HG03064 (cell line): ENCODE measurements around the gene MAEA.

Source experiments
- ATAC-seq: cut with Tn5 transposase; IDR thresholded peaks from one replicate; pipeline ENCODE4 v1.9.1; 2021; ENCODE audit warnings: low read depth; ENCODE audit not compliant: unreplicated experiment

The MAEA gene

DNA sequence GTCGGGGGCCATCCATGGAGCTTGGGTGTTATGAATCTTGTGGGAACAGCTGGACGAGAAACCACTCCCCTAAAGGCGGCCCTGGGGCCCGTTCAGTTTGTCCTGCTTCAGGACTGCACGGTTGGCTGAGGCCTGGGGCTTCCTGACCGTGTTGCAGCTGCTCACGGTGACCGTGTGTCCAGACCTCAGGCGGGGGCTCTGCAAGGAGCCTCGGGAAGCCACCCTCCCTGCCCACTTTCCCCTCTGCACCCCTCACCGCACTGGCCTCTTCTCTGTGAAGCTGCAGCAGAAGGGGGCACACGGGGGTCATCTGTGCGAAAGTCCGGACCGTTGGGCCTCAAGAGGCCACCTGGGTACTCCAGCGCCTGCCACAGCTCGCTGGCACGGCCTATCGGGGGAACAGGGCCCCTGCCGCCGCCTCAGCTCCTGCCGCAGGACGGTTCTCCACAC, 86.7 kb downstream of the MAEA start:
- no peak for ATAC-seq

DNA sequence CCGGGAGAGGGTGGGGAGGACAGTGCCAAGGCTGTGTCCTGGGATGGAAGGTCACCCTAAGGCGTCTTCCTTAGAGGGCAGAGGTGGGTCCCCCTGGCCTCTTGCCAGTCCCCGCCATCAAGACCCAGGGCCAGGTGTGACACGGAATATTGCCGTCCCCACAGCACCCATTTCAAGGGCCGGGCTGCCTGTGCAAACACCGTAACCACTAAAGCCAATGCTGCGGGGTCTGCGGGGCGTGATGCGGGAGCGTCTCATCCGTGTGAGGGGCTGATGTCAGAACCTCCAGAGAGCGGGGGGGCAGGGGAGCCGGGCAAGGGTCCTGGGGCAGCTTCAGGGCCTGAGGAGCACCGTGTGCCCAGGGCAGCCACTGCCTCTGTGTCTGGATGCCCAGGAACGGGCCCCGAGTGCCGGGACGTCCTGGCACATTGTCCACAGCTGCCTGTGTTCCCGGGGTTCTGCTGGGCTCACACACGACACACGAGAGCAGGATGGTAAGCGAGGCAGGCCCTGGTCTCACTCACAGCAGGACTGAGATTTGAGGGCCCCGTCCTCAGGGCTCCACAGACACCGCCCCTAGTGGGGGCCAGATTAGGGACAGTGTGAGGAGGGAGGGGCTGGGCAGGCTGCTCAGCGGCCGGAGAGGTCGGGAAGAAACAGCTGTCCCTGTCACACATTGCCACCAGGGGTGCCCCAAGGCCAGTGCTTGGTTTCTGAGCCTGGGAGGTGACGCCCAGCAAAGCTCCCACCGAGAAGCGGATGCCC, 87.3 kb downstream of the MAEA start:
- ATAC-seq = no peak

DNA sequence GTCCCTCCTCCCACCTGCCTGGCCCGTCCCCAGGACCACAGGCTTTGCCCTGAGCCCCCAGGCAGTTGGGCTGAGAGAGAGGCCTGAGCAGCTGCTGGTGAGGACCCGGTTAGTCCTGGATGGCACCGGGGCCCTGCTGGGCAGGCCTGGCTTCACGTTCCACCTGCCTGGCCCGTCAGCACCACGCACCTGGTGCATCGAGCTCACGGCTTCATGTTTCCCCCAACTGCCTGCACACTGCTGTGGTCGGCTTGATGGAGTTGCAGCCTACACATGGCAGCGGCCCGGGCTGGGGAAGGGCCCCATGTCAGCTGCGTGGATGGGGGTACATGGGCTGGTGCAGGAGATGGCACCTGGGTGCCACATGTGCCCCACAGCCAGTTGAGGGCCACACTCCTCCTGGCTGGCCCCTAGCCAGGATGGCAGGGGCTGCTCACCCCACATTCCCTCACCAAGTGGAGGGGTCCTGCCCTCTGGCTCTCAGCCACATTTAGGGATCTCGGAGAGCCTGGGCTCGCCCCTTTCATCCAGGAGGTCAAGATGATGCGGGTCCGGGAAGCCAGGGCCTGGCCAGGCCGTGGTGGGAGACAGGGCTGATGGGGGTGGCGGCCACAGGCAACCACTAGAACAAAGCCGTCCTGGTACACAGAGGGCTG, 88.0 kb downstream of the MAEA start:
- no peak for ATAC-seq

DNA sequence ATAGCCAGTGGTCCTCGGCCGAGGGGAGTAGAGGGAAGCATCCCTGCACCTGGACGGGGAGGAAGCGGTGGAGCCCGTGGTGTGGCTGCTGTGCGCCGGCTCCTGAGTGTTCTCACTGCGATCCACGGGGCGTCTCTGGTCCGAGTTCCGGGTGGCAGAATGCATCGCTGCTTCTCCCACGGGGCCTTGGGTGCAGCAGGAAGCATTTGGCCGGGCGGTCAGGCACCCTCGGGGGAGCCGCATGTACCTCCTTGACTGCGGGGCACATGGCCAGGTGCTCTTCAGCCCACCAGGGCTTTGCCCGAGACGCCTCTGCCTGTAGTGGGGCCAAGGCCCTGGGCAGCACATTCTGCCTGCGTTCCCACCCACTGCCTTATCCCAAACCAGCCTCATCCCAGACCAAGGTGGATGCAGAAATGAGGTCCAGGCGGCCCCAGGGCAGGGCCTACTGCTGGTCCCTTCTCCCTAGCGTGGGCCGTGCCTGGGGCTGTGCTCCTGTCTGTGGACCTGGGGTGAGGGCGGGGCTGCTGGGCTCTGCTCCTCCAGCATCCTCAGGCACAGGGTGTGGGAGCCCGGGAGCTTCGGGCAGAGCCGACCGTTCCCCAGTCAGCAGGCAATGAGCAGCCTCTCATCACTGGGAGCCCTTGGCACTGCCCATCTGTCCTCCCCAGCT, 89.0 kb downstream of the MAEA start:
- no peak for ATAC-seq

DNA sequence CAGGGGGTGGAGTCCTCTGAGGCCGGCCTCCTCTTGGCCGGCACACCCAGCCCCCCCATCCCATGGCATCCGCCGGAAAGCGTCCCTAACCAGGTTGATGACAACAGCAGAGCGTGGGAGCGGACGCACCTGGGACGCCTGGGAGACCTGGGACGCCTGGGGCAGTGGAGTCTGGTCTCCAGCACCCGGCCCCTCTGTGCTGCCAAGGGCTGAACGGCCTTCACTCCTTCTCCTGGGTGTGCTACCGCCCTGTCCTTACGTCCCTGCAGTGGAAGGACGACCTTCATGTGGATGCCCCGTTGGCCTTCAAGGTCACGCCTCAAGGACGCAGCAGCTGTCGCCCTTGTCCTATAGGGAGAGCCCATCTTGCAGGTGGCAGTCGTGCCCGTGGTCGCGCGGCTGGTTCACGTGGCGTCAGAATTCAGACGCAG, 89.7 kb downstream of the MAEA start:
- no peak for ATAC-seq

DNA sequence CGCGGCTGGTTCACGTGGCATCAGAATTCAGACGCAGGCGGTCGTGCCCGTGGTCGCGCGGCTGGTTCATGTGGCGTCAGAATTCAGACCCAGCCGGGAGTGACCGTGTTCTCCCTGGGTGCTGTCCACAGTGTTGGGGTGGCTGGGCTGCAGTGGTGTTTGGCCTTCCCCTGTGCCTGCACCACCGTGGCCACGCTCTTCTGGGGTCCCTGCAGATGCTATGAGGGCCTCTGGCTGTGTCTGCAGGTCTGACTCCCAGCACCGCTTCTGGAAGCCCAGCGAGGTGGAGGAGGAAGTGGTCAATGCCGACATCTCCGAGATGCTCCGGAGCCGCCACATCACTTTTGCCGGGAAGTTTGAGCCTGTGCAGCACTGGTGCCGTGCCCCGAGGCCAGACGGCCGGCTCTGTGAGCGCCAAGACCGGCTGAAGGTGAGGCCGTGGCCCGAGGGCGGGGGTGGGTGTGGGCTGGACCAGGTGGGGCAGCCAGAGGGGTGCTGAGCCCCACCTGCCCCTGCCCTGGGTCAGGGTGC, 90.2 kb downstream of the MAEA start:
- no peak for ATAC-seq

DNA sequence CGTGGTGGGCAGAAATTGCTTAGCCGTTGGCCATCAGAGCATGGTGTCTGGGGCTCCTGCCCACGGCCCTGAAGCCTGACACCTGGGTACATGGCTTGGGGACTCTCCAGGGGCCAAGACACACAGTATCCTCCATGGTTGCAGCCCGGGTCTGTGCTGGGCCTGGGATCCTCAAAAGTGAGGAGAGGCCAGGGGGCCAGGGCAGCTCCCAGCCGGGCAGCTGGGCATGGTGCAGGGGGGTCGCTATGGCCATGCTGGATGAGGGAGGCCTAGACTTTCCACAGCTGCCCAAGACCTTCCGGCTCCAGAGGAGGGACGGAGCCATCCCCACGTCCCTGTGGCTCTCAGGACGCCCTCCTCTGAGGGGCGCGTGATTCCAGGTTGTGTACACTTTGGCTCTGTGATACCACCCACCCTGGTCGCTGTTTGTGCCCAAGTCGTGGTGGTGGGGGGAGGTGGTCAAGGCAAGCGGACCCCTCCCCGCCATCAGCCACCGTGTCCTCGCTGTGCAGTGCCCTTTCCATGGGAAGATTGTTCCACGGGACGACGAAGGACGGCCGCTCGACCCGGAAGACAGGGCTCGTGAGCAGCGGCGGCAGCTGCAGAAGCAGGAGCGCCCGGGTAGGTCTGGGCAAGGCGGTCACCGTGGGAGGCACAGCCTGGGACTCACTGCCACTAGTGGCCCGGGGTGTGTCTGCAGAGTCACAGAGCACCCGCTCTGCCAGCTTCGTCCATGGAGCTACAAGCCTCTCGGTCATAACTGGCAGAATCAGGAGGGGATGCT, 90.9 kb downstream of the MAEA start:
- ATAC-seq = no peak

DNA sequence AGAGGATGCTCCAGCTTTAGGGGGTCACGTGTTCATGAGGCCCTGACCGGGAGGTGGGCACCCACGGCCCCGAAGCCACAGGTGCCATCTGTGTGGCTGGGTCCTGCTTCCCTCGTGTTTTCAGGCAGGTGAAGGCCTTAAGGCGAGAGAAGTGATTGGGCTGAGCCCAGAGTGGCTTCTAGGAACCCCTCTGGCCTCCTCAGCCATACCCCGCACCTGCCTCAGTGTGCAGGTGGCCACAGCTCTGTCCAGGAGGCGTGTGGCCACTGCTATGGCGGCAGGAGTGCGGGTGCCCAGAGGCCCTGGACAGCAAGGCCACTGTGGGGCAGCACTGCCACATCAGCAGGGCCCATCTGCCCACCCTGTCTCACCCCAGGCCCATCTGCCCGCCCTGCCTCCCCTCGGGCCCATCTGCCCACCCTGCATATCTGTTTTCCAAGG, 91.5 kb downstream of the MAEA start:
- no peak for ATAC-seq

DNA sequence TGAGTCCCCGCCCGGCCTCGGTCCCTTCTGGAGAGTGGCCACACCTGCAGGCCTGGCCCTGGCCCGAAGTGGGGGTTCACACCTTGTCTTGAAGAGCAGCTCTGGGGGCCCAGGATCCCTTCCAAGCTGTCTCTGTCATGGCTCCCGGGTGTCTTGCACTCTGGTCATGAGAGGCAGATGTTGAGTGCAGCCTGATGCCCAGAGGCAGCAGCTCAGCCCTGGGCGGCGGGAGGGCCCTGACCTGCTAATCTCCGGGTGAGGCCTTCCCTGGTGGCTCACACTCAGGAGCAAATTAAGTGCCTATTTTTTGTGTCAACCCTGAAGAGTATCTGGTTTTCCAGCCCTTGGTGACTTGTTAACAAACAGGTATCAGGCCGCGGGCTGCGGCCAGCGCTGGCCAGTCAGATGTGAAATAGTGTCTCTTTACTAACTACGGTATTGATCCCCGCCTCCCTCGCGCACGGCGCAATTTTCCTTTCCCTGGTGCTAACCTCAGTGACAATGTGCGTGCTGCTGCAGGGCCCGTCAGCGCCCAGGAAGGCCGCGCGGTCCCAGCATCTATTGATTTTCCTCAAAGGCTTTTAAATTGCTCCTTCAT, 92.4 kb downstream of the MAEA start:
- no peak for ATAC-seq

DNA sequence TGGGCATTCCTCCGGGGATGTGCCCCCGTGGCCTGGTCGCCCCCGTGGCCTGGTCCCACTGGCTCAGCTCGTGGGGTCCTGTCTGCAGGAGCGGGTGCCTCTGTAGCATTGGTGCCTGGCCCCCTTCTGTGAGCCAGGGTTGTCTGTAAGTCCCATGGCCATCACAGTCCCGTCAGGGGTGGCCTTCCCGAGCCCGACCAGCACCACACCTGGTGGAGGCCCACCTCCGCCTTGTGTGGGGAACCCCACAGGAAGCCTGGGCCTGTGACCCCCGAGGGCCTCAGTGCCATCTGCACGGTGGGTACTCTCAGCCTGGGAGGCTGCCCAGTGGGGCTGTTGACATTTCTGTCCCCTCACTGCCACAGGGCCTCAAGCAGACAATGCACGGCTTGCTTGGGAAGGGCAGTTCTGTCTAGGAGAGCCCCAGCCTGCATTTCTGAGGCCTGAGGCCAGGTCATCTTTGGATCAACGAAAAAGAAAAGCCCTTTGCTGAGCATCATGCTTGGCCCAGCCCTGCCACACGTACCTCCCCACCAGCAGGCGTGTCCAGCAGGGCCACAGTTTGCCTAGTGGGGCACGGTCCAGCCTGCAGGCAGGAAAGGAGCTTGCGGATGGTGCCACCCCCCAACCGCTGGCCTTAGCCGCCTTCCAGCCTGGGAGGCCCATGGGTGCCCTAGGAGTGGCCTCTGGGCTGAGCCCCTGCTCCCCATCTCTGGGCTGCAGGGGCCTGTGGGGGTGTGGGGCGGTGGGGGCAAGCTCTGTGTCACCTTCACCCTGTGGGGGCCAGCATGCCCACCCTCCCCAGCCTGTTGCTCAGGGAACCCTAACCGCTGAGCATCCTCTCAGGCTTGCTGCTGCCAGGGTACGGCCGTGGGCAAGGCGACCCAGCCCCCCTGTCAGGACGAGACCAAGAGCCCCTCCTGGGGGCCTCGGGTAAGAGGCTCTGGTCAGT, 93.4 kb downstream of the MAEA start:
- ATAC-seq = no peak

DNA sequence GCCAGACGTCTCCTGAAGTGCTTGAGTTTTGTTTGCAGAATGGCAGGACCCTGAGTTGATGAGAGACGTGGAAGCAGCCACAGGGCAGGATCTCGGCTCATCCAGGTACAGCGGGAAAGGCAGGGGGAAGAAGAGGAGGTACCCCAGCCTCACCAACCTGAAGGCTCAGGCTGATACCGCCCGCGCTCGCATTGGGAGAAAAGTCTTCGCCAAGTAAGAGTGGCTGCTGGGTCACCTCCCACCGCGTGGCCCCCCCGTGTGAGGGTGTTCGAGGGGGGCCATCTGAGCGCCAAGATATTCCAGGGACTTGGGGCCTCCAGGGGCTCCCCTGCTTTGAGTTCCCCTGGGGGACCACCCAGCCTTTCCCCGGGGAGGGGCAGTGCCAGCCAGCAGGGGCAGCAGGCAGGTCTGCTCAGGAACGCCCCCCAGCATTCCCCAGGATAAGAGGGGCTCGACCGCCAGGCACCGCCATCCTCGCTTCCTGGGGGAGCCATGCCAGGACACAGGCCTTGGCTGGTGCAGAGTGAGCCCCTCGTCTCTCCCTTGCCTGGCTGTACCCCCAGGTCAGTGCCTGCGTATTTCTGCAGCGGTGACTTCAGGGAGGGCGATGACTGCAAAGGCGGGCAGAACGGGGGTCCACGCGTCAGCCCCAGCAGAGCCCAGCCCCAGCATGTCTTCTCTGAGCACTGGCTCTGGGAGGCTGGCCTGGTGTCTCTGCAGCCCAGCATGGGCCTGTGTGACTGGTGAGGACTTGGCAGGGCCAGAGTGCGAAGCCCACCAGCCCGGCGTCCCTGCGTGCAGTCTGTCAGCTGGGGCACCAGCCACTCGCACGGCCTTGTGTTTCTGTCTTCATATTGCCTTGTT, 94.3 kb downstream of the MAEA start:
- ATAC-seq = no peak

DNA sequence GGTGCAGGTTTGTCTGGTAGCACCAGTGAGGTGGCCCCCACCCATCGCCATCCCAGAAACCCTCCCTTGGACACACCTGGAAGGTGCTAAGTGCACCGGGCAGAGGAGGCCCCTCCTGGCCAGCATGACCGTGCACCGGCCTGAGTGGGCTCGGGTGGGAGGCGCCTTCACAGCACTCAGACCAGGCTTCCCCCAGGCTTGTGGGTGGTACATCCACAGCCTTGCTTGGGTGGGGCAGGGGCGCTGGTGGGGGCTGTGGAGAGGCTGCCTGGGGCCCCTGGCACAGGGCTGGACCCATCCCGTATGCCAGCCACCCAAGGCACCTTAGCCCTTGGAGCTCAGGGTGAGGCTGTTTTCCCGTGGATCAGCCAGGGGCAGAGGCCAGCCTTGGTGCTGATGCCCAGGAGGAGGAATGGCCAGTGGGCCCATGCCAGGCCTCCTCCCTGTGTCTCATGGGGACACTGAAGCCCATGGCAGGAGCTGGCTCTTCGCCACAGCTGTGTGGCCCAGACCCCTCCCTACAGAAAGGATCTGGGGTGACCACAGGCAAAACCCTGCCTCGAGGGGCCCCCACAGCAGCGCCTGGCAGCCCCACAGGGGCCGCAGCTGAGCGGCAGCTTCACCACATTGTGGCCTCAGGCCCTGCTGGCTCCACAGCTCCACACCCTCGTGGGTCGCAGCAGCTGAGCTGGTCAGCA, 95.1 kb downstream of the MAEA start:
- no peak for ATAC-seq

DNA sequence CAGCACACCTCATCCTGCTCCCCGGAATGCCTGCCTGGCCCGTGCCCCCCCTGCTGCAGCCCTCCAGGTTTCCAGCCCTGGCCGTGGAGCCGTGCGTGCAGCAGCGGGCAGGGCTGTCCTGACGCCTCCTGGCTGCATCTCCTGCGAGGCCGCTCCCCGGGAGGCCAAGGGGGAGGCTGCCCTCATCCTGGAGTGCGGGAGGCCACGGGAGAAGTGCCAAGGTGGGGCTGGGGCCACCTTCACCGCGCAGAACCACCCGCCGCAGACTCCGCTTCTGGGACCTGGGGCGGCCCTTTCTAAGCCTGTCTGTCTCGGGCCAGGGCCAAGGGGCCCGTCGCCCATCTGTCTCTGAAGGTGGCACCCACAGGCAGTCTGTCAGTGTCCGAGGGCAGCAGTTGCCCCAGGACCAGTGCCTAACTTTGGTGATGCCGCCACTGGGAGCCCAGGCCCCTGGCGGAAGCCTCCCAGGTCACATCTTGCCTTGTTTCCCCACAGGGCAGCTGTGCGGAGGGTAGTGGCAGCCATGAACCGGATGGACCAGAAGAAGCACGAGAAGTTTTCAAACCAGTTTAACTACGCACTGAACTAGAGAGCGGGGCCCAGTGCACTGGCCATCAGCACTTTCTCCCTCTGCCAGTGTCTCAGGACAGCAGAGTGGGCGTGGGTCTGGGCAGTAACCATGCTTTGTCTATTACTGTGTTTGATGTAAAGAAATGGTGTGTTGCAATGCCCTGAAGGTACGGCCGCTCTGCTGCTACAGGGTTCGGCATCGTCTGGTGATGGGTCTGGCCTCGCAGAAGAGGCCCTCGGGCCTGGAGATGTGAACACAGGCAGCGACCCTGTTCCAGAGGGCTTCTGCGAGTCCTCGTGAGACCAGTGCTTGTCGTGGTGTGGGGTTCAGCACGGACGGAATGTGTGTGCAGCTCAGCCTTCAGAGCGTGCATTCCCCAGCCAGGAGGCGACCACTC, 96.0 kb downstream of the MAEA start:
- no peak for ATAC-seq
